Tibial nerve (tissue), 4 donors: Measurements from ENCODE around the gene CIROP. TPM values are rescaled to one million over a fixed set of nuclear protein-coding genes. Genes with fewer than 3 reads are reported as not detected.

Source experiments
- DNase-seq, 2 donors: peaks; one replicate each; pipeline ENCODE4 v3.0.0-alpha.2; 2019; ENCODE audit warnings: low spot score in 2 of 2
- H3K27ac ChIP-seq, 4 donors: fragments of 200-600 bp; sonication (generic) in 3 of 4; one replicate each; pipeline ENCODE4 v1.5.1; 2017 to 2019; ENCODE audit warnings: mild to moderate bottlenecking in 1 of 4
- H3K27me3 ChIP-seq, 2 donors: fragments of 200-600 bp; sonication (generic) in 1 of 2; one replicate each; pipeline versions ENCODE4 v1.5.1 to v1.6.0; 2017 to 2019
- H3K36me3 ChIP-seq, 3 donors: fragments of 200-600 bp; sonication (generic); one replicate each; pipeline ENCODE4 v1.5.1; 2018 to 2019
- H3K4me1 ChIP-seq, 4 donors: fragments of 200-600 bp; sonication (generic) in 3 of 4; one replicate each; pipeline ENCODE4 v1.5.1; 2017 to 2019
- H3K4me3 ChIP-seq, 4 donors: fragments of 200-600 bp; sonication (generic) in 3 of 4; one replicate each; pipeline ENCODE4 v1.5.1; 2017 to 2019; ENCODE audit warnings: mild to moderate bottlenecking in 1 of 4, moderate library complexity in 1 of 4
- H3K9me3 ChIP-seq, 4 donors: fragments of 200-600 bp; sonication (generic) in 3 of 4; one replicate each; pipeline ENCODE4 v1.5.1; 2017 to 2019
- EP300 ChIP-seq, 2 donors: sonication (generic); formaldehyde crosslinking; IDR thresholded peaks; one replicate each; pipeline ENCODE4 v1.6.1; 2017; ENCODE audit warnings: antibody characterized with exemption in 2 of 2, mild to moderate bottlenecking in 1 of 2
- POLR2A ChIP-seq, 2 donors: fragments of 450-650 bp; IDR thresholded peaks; one replicate each; pipeline ENCODE4 v1.6.1; 2017; ENCODE audit warnings: antibody characterized with exemption in 2 of 2, mild to moderate bottlenecking in 2 of 2, moderate library complexity in 2 of 2
- WGBS, 2 donors: methylation state at CpG; one replicate each; pipeline ENCODE4 v1.1.5; 2018; 5-methylcytosine and 5-hydroxymethylcytosine counted together
- total RNA-seq, 4 donors: library from RNA; depleted of rRNA; stranded (reverse); fragments of >200 nt; gene quantifications; one replicate each; pipeline ENCODE4 v1.1.0, GENCODE V29; 2016
- TF ChIP-seq, protein P1 (sequence below), 5 experiments: fragments of 200-600 bp in 3 of 5; fragments of 450-650 bp in 2 of 5; sonication (generic) in 3 of 5; IDR thresholded peaks; one replicate each; pipeline ENCODE4 v1.5.1; 2016 to 2019; ENCODE audit warnings: antibody characterized with exemption in 5 of 5, mild to moderate bottlenecking in 3 of 5, moderate library complexity in 2 of 5

CIROP gene
- total RNA-seq, 4 donors from 2014 or later: not detected

DNA sequence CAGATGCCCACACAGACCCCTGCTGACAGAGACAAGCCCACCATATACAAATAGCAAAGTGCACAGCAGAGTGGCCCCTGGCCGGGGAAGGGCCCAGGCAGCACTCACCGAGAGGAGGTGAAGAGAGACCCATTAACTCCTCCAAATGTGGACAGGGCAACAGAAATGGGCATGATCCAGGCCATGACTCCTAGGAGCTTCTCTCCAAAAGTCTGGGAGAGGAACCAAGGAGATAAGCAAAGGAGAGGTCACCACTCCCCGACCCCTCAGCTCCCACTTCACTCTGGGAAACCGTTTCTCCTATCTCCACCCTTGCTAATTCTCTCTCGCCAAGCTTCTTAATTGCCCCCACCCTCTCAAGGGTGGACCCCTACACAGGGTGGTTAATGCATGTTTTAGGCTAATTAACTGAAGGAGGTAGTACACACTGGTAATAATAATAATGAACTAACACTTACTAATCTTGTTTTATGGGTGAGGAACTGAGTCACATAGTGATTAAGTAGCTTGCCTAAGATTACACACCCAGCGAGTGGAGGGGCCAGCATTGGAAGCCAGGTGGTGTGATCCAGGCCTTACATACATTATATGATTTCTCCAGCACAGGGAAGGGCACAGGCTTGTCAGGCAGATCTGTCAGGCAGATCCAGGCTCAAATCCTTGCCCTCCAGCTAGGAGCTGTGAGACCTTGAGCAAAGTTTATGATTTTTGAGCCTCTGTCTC, 33.2 kb upstream of the CIROP start:
- Histone ChIP-seq H3K27me3 (no peaks in the 10 kb centered on the region), H3K4me1 (no peaks in the 10 kb centered on the region), H3K9me3 (no peaks in the 10 kb centered on the region), H3K27ac (no peak overlapping the region), H3K36me3 (peaks cover 0 to 44% (median 0%) of the 10 kb centered on the region in 3 donors), H3K4me3 (no peak overlapping the region)
- WGBS, 2 donors: 79 to 80% methylated on average over 6 of the region's 6 CpGs
- no peak for DNase-seq
- TF ChIP-seq, protein P1, sequence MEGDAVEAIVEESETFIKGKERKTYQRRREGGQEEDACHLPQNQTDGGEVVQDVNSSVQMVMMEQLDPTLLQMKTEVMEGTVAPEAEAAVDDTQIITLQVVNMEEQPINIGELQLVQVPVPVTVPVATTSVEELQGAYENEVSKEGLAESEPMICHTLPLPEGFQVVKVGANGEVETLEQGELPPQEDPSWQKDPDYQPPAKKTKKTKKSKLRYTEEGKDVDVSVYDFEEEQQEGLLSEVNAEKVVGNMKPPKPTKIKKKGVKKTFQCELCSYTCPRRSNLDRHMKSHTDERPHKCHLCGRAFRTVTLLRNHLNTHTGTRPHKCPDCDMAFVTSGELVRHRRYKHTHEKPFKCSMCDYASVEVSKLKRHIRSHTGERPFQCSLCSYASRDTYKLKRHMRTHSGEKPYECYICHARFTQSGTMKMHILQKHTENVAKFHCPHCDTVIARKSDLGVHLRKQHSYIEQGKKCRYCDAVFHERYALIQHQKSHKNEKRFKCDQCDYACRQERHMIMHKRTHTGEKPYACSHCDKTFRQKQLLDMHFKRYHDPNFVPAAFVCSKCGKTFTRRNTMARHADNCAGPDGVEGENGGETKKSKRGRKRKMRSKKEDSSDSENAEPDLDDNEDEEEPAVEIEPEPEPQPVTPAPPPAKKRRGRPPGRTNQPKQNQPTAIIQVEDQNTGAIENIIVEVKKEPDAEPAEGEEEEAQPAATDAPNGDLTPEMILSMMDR (IDR thresholded peaks at IDR 0.05): no peak
- TF ChIP-seq POLR2A (IDR thresholded peaks at IDR 0.05) (no peak), EP300 (IDR thresholded peaks at IDR 0.05) (no peak)

DNA sequence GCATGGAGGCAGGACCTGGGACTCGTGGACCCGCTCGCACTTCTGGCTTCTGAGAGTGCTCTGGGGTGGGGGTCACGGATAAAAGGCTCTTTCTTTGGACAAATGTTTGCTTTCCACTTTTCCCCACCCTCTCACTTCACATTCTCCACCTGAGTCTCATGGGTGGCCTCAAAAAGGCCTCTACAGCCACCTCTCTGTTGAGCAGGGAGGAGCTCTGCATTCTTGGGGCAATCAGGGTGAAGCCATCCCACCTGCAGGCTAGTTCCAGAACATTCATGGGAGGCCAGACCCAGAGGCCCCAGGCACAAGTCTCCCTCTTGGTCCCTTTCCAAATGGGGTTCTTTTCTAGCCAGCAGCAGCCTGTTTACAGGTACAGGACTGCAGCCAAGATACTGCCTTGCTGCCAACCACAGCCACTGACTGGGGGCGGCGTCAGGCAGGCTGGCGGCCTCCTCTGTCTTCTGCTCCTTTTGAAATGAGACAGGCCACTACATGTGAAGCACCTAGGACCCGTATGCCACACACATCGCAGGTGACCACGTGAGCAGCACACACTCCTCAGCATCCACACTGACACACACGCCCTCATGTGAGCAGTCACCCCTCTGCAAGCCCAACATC, 32.5 kb upstream of the CIROP start:
- H3K36me3 ChIP-seq: peaks cover 0 to 44% (median 0%) of the 10 kb centered on the region in 3 donors
- no peak for TF ChIP-seq EP300 (IDR thresholded peaks at IDR 0.05)
- TF ChIP-seq POLR2A (IDR thresholded peaks at IDR 0.05): no peak
- TF ChIP-seq, protein P1 (IDR thresholded peaks at IDR 0.05): no peak
- H3K4me3 ChIP-seq: no peak overlapping the region
- H3K9me3 ChIP-seq: no peaks in the 10 kb centered on the region
- no peaks in the 10 kb centered on the region for H3K4me1 ChIP-seq
- H3K27ac ChIP-seq: no peak overlapping the region
- WGBS, 2 donors: 85 to 89% methylated on average over 11 of the region's 11 CpGs
- H3K27me3 ChIP-seq: no peaks in the 10 kb centered on the region
- no peak for DNase-seq

DNA sequence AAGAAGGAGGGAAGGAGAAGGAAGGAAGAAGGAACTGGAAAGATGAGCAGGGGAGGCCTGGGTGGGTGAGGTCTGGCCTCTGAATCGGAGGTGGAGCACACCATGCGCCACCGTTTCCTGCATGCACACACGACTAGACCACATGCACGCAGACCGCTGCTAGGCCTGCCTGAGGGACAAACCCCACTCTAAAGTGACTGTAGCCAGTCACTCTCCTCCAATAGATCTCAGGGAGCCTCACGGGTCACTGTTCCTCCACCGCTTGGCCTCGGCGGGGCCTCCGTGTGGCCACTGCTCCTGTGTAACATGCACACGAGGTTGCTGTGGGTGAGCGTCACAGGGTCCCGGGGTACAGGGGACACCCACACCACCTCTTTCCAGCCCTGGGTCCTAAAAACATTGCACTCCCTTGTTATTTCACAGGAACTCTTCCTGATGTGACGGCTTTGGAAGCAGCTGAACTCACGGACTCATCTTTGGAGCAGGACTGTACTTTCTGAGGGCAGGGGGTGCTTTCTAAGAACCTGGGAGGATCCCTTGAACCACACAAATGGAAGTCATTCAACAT, 31.9 kb upstream of the CIROP start:
- Histone ChIP-seq H3K27ac (no peak overlapping the region), H3K9me3 (no peaks in the 10 kb centered on the region), H3K4me1 (no peaks in the 10 kb centered on the region), H3K27me3 (no peaks in the 10 kb centered on the region), H3K36me3 (peaks cover 0 to 44% (median 0%) of the 10 kb centered on the region in 3 donors), H3K4me3 (no peak overlapping the region)
- DNase-seq: no peak
- 84 to 86% methylated on average over 16 of the region's 16 CpGs for WGBS, 2 donors
- no peak for TF ChIP-seq EP300 (IDR thresholded peaks at IDR 0.05)

DNA sequence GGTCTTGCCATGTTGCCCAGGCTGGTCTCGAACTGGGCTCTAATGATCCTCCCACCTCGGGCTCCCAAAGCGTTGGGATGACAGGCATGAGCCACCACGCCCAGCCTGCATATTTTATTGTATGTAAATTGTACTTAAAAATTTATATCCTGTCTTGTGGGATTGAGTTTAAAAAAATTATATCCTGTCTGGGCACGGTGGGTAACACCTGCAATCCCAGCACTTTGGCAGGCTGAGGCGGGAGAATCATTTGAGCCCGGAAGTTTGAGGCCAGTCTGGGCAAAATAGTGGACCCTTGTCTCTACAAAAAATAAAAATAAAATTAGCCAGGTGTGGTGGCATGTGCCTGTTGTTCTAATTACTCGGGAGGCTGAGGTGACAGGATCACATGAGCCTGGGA, 28.2 kb upstream of the CIROP start:
- H3K36me3 ChIP-seq: peaks cover 0 to 47% (median 4%) of the 10 kb centered on the region in 3 donors
- TF ChIP-seq, protein P1 (IDR thresholded peaks at IDR 0.05): no peak
- no peak for TF ChIP-seq POLR2A (IDR thresholded peaks at IDR 0.05)
- TF ChIP-seq EP300 (IDR thresholded peaks at IDR 0.05): no peak
- WGBS, 2 donors: 82 to 87% methylated on average over 8 of the region's 8 CpGs

DNA sequence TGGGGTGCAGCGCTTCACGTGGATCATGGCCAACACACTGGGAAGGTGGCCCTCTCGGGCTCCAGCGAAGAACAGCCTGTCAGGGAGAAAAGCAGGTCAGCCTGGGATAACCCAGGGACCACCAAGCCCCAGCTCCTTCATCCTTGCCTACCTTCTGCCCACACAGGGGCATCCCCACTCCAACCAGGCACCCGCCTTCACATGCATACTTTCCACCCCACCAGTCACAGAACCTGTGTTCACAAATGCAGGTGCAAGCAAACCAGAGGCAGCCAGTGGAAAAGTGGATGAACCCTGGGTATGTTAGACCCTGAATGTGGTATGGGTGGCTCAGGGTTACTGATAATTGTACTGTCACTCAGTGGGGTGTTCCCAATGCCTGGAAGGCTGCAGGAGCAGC, 26.7 kb upstream of the CIROP start:
- Histone ChIP-seq H3K4me3 (no peak overlapping the region), H3K27me3 (no peaks in the 10 kb centered on the region), H3K4me1 (peaks cover 0 to 8% (median 0%) of the 10 kb centered on the region in 4 donors), H3K9me3 (no peaks in the 10 kb centered on the region), H3K36me3 (peaks cover 0 to 47% (median 4%) of the 10 kb centered on the region in 3 donors), H3K27ac (no peak overlapping the region)
- no peak for DNase-seq
- TF ChIP-seq POLR2A (IDR thresholded peaks at IDR 0.05): no peak
- no peak for TF ChIP-seq EP300 (IDR thresholded peaks at IDR 0.05)
- TF ChIP-seq, protein P1 (IDR thresholded peaks at IDR 0.05): no peak
- whole genome bisulfite sequencing, 2 donors: 67 to 92% methylated on average over 4 to 5 of the region's 5 CpGs

More for the DNA sequence above, 28.2 kb upstream of the CIROP start:
- DNase-seq: no peak
- H3K27me3 ChIP-seq: no peaks in the 10 kb centered on the region
- no peak overlapping the region for H3K4me3 ChIP-seq
- no peaks in the 10 kb centered on the region for H3K9me3 ChIP-seq
- no peak overlapping the region for H3K27ac ChIP-seq
- peaks cover 0 to 8% (median 0%) of the 10 kb centered on the region in 4 donors for H3K4me1 ChIP-seq
